Muscle layer of duodenum (tissue), 2 donors: Measurements from ENCODE around the gene GRIN2C.

ENCODE experiments used
- H3K27ac ChIP-seq: one replicate; pipeline ENCODE4 v1.7.0; 2013; ENCODE audit warnings: mild to moderate bottlenecking, low read length
- H3K27me3 ChIP-seq: one replicate; pipeline ENCODE4 v1.7.0; 2013; ENCODE audit warnings: low read depth, mild to moderate bottlenecking, control low read depth, low read length
- H3K36me3 ChIP-seq, 2 donors: one replicate each; pipeline ENCODE4 v1.7.0; 2013; ENCODE audit warnings: low read length in 2 of 2, control low read depth in 1 of 2, mild to moderate bottlenecking in 1 of 2; ENCODE audit not compliant: insufficient read depth in 2 of 2, control insufficient read depth in 1 of 2
- H3K4me1 ChIP-seq, 2 donors: one replicate each; pipeline ENCODE4 v1.7.0; 2013; ENCODE audit warnings: low read length in 2 of 2, mild to moderate bottlenecking in 2 of 2, control low read depth in 1 of 2, moderate library complexity in 1 of 2; ENCODE audit not compliant: insufficient read depth in 2 of 2, control insufficient read depth in 1 of 2
- H3K4me3 ChIP-seq, 2 donors: one replicate each; pipeline ENCODE4 v1.7.0; 2013; ENCODE audit warnings: low read length in 2 of 2, low read depth in 1 of 2, mild to moderate bottlenecking in 1 of 2
- H3K9me3 ChIP-seq, 2 donors: one replicate each; pipeline ENCODE4 v1.7.0; 2013; ENCODE audit warnings: low read length in 2 of 2, control low read depth in 1 of 2, mild to moderate bottlenecking in 1 of 2; ENCODE audit not compliant: control insufficient read depth in 1 of 2
- donor health status: healthy.

The GRIN2C gene

GRCh38 chr17:74861662-74862107 is 2.0 kb upstream of the GRIN2C start:
- Histone ChIP-seq H3K9me3 (no peaks in the 10 kb centered on the region), H3K4me3 (no peak overlapping the region), H3K27ac (no peak overlapping the region), H3K4me1 (peaks cover 0 to 27% of the 10 kb centered on the region in 2 donors), H3K27me3 (peaks cover 27% of the 10 kb centered on the region), H3K36me3 (no peaks in the 10 kb centered on the region)

DNA sequence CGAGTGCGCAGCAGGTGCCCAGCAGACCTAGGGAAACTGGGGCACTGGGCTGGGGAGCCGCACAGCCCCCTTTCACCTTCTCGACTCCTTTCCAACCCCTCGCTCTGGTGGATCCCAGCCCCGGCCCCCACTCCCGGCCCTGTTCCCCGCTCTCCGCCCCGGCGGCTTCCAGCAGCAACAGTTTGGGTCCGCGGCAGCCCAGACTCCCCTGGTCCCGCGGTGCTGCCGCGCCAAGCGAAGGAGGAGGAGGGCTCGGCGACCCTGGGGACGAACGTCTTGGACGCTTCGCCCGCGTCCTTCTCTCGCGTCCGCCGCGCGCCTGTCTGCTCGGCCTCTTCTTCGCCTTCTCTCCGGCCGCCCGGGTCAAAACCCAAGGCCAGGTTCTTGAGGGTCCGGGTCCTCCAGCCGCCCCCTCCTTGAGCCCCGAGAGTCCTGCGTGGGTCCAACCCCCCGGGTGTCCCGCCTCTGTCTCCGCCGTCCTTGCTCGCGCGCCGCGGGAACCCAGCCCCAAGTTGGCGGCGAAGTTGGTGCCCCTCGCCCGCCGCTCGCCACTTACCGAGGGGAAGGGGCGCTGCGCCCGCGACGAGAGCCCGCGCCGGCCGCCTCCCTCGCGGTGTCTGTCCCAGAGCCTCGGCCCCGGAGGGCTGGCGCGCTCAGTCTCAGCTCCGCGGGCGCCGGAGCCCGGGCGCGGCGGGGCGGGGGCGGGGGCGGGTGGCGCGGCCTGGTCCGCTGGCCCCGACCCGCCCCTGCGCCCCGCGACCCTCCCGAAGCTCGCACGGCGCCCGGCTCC is 1.4 kb upstream of the GRIN2C start:
- peak overlapping the region in 1 of 2 donors; percentile 51 for H3K4me3 ChIP-seq
- peaks cover 30% of the 10 kb centered on the region for H3K27me3 ChIP-seq
- no peaks in the 10 kb centered on the region for H3K9me3 ChIP-seq
- H3K4me1 ChIP-seq = peaks cover 0 to 27% of the 10 kb centered on the region in 2 donors
- H3K27ac ChIP-seq = no peak overlapping the region
- no peaks in the 10 kb centered on the region for H3K36me3 ChIP-seq

DNA sequence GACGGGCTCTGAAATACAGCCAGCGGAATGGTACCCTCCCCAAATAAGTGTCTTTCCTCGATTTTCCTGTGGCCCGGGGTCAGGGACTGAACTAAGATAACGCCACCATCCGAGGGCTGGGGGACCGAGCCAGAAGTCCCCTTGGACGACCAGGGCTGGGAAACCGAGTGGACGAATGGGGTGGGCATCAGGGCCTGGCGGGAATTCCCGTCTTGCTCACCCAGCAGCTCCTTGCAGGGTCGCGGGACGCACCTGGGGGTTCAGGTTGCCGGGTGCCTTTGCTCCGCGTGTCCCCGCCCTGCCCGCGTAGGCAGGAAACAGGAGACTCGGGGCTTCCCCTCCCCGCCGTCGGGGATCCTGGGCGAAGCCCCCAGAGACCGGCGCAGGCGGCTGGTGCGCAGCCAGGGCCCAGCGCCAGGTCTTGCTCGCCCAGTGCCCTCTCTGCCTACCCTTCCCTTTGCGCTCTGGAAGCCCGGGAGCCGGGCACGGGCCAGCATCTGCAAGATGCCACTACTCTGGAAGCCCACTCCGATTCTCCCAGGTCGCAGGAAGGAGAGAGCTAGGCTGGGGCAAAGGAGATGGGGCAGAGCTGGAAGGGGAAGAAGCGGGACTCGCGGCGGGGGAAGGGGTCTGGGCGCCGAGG is 665 bp upstream of the GRIN2C start:
- Histone ChIP-seq H3K27ac (no peak overlapping the region), H3K36me3 (no peaks in the 10 kb centered on the region), H3K9me3 (no peaks in the 10 kb centered on the region), H3K4me1 (peaks cover 0 to 27% of the 10 kb centered on the region in 2 donors), H3K4me3 (peak overlapping the region in 1 of 2 donors; percentile 51), H3K27me3 (peaks cover 36% of the 10 kb centered on the region)

GRCh38 chr17:74858672-74859458 is 820 bp downstream of the GRIN2C start:
- Histone ChIP-seq H3K4me3 (no peak overlapping the region), H3K27me3 (peaks cover 45% of the 10 kb centered on the region), H3K4me1 (peaks cover 0 to 27% of the 10 kb centered on the region in 2 donors), H3K27ac (no peak overlapping the region), H3K36me3 (no peaks in the 10 kb centered on the region), H3K9me3 (no peaks in the 10 kb centered on the region)

GRCh38 chr17:74857191-74857590 is 2.5 kb downstream of the GRIN2C start:
- H3K36me3 ChIP-seq = no peaks in the 10 kb centered on the region
- no peak overlapping the region for H3K4me3 ChIP-seq
- peaks cover 57% of the 10 kb centered on the region for H3K27me3 ChIP-seq
- H3K27ac ChIP-seq = no peak overlapping the region
- peaks cover 0 to 36% of the 10 kb centered on the region in 2 donors for H3K4me1 ChIP-seq
- H3K9me3 ChIP-seq = no peaks in the 10 kb centered on the region

- no peaks in the 10 kb centered on the region for H3K36me3 ChIP-seq
- H3K4me3 ChIP-seq = no peak overlapping the region
- H3K27ac ChIP-seq = no peak overlapping the region
- peaks cover 59% of the 10 kb centered on the region for H3K27me3 ChIP-seq
- peaks cover 0 to 29% of the 10 kb centered on the region in 2 donors for H3K4me1 ChIP-seq
- H3K9me3 ChIP-seq = no peaks in the 10 kb centered on the region
Observed at GRCh38 chr17:74856112-74856511, 3.6 kb downstream of the GRIN2C start.

DNA sequence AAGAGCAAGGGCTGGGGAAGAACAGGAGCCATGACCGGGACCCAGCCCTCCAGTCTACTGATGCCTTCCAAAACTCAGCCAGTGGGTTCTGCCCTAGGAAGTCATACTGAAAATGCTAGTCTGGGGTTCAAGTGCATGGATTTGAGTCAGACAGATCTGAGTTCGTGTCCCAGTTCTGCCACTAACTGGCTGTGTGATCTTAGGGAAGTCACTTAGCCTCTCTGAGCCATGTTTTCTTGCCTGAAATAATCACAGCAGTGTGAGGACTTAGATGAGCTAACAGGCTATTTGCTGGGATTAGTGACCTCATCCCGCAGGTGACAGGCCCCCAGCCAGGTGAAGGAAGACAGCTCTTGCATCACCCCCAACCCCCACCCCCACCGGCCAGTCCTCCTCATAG is 4.4 kb downstream of the GRIN2C start:
- no peaks in the 10 kb centered on the region for H3K9me3 ChIP-seq
- H3K27me3 ChIP-seq = peaks cover 52% of the 10 kb centered on the region
- H3K4me3 ChIP-seq = no peak overlapping the region
- H3K4me1 ChIP-seq = peaks cover 0 to 21% of the 10 kb centered on the region in 2 donors
- no peaks in the 10 kb centered on the region for H3K36me3 ChIP-seq
- H3K27ac ChIP-seq = no peak overlapping the region

- H3K27ac ChIP-seq = no peak overlapping the region
- H3K27me3 ChIP-seq = peaks cover 48% of the 10 kb centered on the region
Observed at GRCh38 chr17:74854792-74855191, 4.9 kb downstream of the GRIN2C start.

GRCh38 chr17:74853669-74854068 is 6.0 kb downstream of the GRIN2C start:
- Histone ChIP-seq H3K27ac (no peak overlapping the region), H3K4me1 (peaks cover 0 to 12% of the 10 kb centered on the region in 2 donors), H3K27me3 (peaks cover 39% of the 10 kb centered on the region), H3K9me3 (no peaks in the 10 kb centered on the region), H3K4me3 (no peak overlapping the region), H3K36me3 (no peaks in the 10 kb centered on the region)

More at GRCh38 chr17:74854792-74855191, 4.9 kb downstream of the GRIN2C start:
- Histone ChIP-seq H3K4me1 (peaks cover 0 to 16% of the 10 kb centered on the region in 2 donors), H3K9me3 (no peaks in the 10 kb centered on the region), H3K36me3 (no peaks in the 10 kb centered on the region), H3K4me3 (no peak overlapping the region)

DNA sequence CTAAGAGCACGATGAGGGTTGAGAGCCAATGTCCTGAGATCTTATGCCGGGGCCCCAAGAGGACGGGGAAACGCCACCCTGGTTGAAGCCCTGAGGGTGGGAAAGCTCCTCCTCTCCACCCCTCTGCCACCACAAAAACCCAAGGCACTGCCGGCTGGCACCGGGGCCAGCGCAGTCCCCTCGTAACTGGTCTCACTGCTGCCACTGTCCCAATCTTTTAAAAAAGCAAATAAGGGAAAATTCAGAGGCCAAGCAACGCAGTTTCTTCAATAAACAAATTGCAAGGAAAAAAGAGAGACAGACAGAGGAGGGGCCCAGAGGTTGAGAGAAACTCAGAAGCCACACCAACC is 6.7 kb downstream of the GRIN2C start:
- Histone ChIP-seq H3K27me3 (peaks cover 38% of the 10 kb centered on the region), H3K4me1 (peaks cover 0 to 12% of the 10 kb centered on the region in 2 donors), H3K9me3 (no peaks in the 10 kb centered on the region), H3K4me3 (no peak overlapping the region), H3K36me3 (no peaks in the 10 kb centered on the region), H3K27ac (no peak overlapping the region)
